HCT116 (cell line): ENCODE data around the gene PLEK2. TPM values are rescaled to one million over a fixed set of nuclear protein-coding genes. Genes with fewer than 3 reads are reported as not detected.
A peak's percentile ranks its signal among the peaks of the same experiment; 100 is the strongest.

ENCODE experiments used
- ATAC-seq: fragments of 200-7000 bp; cut with Tn5 transposase; 2 replicates; pipeline ENCODE4 v1.9.1; 2020; ENCODE audit warnings: mild to moderate bottlenecking, moderate library complexity
- BruUV-seq: library from RNA; stranded (reverse); fragments of 400-500 nt; replicated peaks from 2 replicates; lab custom pipeline; 2021; lab: Mats Ljungman, UMichigan
- CTCF ChIA-PET: fragments of 300-600 bp; sonication (Branson Sonifier 250); formaldehyde crosslinking; loops from one replicate; lab custom pipeline; 2021; ENCODE audit warnings: antibody characterized with exemption; lab: Charles Lee
- POLR2A ChIA-PET: fragments of 300-600, 350-600 bp; sonication (Branson Sonifier 250); formaldehyde crosslinking; loops from one replicate; lab custom pipeline; 2021; ENCODE audit warnings: antibody characterized with exemption; lab: Charles Lee
- RAD21 ChIA-PET, 2 experiments: fragments of 300-600 bp; sonication (Branson Sonifier 250); formaldehyde crosslinking; loops; one replicate each; lab custom pipeline; 2023; ENCODE audit warnings: low total read pairs in 2 of 2; ENCODE audit not compliant: uncharacterized antibody in 2 of 2, unreplicated experiment in 2 of 2, low non-redundant PET in 1 of 2; lab: Charles Lee
- DNase-seq: peaks from one replicate; pipeline ENCODE4 v3.0.0-alpha.2; 2010; ENCODE audit warnings: low read depth, low spot score
- H2AFZ ChIP-seq: fragments of 200-600 bp; shearing (Covaris generic), sonication (generic); 2 replicates; pipeline ENCODE4 v1.6.1; 2017; ENCODE audit warnings: low read depth, mixed run types, mixed read lengths, antibody characterized with exemption, low read length; ENCODE audit not compliant: poor library complexity, severe bottlenecking
- H3K27ac ChIP-seq: 2 replicates; pipeline ENCODE4 v1.5.1; 2012; ENCODE audit warnings: low read depth, low read length
- H3K27me3 ChIP-seq: fragments of 200-600 bp; sonication (generic); 2 replicates; pipeline ENCODE4 v1.6.1; 2016; ENCODE audit warnings: mixed run types, low read length, mixed read lengths; ENCODE audit not compliant: insufficient read depth
- H3K36me3 ChIP-seq, 2 experiments: fragments of 200-500 bp in 1 of 2; fragments of 200-600 bp in 1 of 2; sonication (Bioruptor generic) in 1 of 2; sonication (generic) in 1 of 2; 2 replicates each; pipeline versions ENCODE4 v1.5.1 to v1.6.1; 2014 to 2016; ENCODE audit warnings: low read length in 2 of 2, inconsistent platforms in 1 of 2, mixed read lengths in 1 of 2, mixed run types in 1 of 2; ENCODE audit not compliant: insufficient read depth in 2 of 2, control insufficient read depth in 1 of 2
- H3K4me1 ChIP-seq, 2 experiments: fragments of 200-600 bp in 1 of 2; sonication (generic) in 1 of 2; 2 replicates each; pipeline versions ENCODE4 v1.5.1 to v1.6.1; 2012 to 2017; ENCODE audit warnings: low read length in 2 of 2, inconsistent platforms in 1 of 2, mild to moderate bottlenecking in 1 of 2, mixed read lengths in 1 of 2, mixed run types in 1 of 2, moderate library complexity in 1 of 2; ENCODE audit not compliant: insufficient read depth in 2 of 2, control insufficient read depth in 1 of 2
- H3K4me2 ChIP-seq: fragments of 200-600 bp; sonication (generic); 2 replicates; pipeline ENCODE4 v1.6.1; 2017; ENCODE audit warnings: mixed run types, low read length, mixed read lengths
- H3K4me3 ChIP-seq, 2 experiments: fragments of 200-600 bp in 1 of 2; sonication (generic) in 1 of 2; replicated peaks in 1 of 2; 2 replicates each; pipeline ENCODE4 v1.5.1; 2011 to 2016; ENCODE audit warnings: low read length in 2 of 2, control low read depth in 1 of 2, low read depth in 1 of 2, mild to moderate bottlenecking in 1 of 2, mixed read lengths in 1 of 2, mixed run types in 1 of 2
- H3K79me2 ChIP-seq: fragments of 200-600 bp; sonication (generic); 2 replicates; pipeline ENCODE4 v1.6.1; 2017; ENCODE audit warnings: mild to moderate bottlenecking, mixed run types, low read length, moderate library complexity, mixed read lengths; ENCODE audit not compliant: insufficient read depth
- H3K9ac ChIP-seq: fragments of 200-600 bp; sonication (generic); 2 replicates; pipeline ENCODE4 v1.6.1; 2016; ENCODE audit warnings: low read length, mixed read lengths
- H3K9me2 ChIP-seq: fragments of 200-600 bp; sonication (generic), shearing (Covaris generic); 2 replicates; pipeline ENCODE4 v1.6.1; 2017; ENCODE audit warnings: mixed run types, mild to moderate bottlenecking, moderate library complexity; ENCODE audit not compliant: insufficient read depth
- H3K9me3 ChIP-seq, 2 experiments: fragments of 200-500 bp in 1 of 2; fragments of 200-600 bp in 1 of 2; sonication (Bioruptor generic) in 1 of 2; sonication (generic) in 1 of 2; 2 replicates each; pipeline ENCODE4 v1.6.1; 2014 to 2017; ENCODE audit warnings: low read length in 2 of 2, mixed read lengths in 2 of 2, inconsistent platforms in 1 of 2, low read depth in 1 of 2, mild to moderate bottlenecking in 1 of 2, mixed run types in 1 of 2, moderate library complexity in 1 of 2; ENCODE audit not compliant: control insufficient read depth in 1 of 2, insufficient read depth in 1 of 2
- H4K20me1 ChIP-seq: fragments of 200-600 bp; sonication (generic), shearing (Covaris generic); 2 replicates; pipeline ENCODE4 v1.6.1; 2017; ENCODE audit warnings: mixed run types, mild to moderate bottlenecking, moderate library complexity; ENCODE audit not compliant: insufficient read depth
- ATF3 ChIP-seq: IDR thresholded peaks from 2 replicates; pipeline ENCODE4 v1.6.1; 2012
- CBX3 ChIP-seq: IDR thresholded peaks from 2 replicates; pipeline ENCODE4 v1.6.1; 2012; ENCODE audit warnings: low read depth
- CTCF ChIP-seq, 3 experiments: fragments of 200-600 bp in 1 of 3; sonication (generic) in 1 of 3; IDR thresholded peaks in 2 of 3; conservative IDR thresholded peaks in 1 of 3; 2 replicates each; pipeline ENCODE4 v1.5.1; 2012 to 2017; ENCODE audit warnings: low read depth in 2 of 3, low read length in 2 of 3, antibody characterized with exemption in 1 of 3, borderline replicate concordance in 1 of 3, control low read depth in 1 of 3, mild to moderate bottlenecking in 1 of 3, mixed read lengths in 1 of 3, mixed run types in 1 of 3, moderate library complexity in 1 of 3; ENCODE audit not compliant: insufficient read depth in 1 of 3
- EGR1 ChIP-seq: IDR thresholded peaks from 2 replicates; pipeline ENCODE4 v1.6.1; 2012; ENCODE audit warnings: low read depth
- EZH2 ChIP-seq: fragments of 200-600 bp; sonication (generic); IDR thresholded peaks from 2 replicates; pipeline ENCODE4 v1.6.1; 2017; ENCODE audit warnings: antibody characterized with exemption, mixed run types
- FOSL1 ChIP-seq: IDR thresholded peaks from 2 replicates; pipeline ENCODE4 v1.6.1; 2012; ENCODE audit warnings: low read depth
- JUND ChIP-seq: IDR thresholded peaks from 2 replicates; pipeline ENCODE4 v1.6.1; 2012
- MAX ChIP-seq: IDR thresholded peaks from 2 replicates; pipeline ENCODE4 v1.6.1; 2012
- POLR2A ChIP-seq: IDR thresholded peaks from 2 replicates; pipeline ENCODE4 v1.7.0; 2011; ENCODE audit warnings: borderline replicate concordance; ENCODE audit not compliant: insufficient read depth, insufficient read length; ENCODE audit errors: extremely low read depth
- RAD21 ChIP-seq: IDR thresholded peaks from 2 replicates; pipeline ENCODE4 v1.6.1; 2012; ENCODE audit warnings: low read depth, mild to moderate bottlenecking
- SP1 ChIP-seq: IDR thresholded peaks from 2 replicates; pipeline ENCODE4 v1.6.1; 2012; ENCODE audit warnings: low read depth
- SRF ChIP-seq: IDR thresholded peaks from 2 replicates; pipeline ENCODE4 v1.6.1; 2012; ENCODE audit warnings: low read depth
- TCF7L2 ChIP-seq: IDR thresholded peaks from 2 replicates; pipeline ENCODE4 v1.7.0; 2011; ENCODE audit warnings: borderline replicate concordance, inconsistent platforms; ENCODE audit not compliant: insufficient read depth, insufficient read length; ENCODE audit errors: extremely low read depth
- YY1 ChIP-seq: IDR thresholded peaks from 2 replicates; pipeline ENCODE4 v1.6.1; 2011; ENCODE audit warnings: low read length, low read depth, moderate library complexity, mild to moderate bottlenecking; ENCODE audit not compliant: insufficient replicate concordance; ENCODE audit errors: extremely low read depth
- ZBTB33 ChIP-seq: IDR thresholded peaks from 2 replicates; pipeline ENCODE4 v1.6.1; 2011; ENCODE audit warnings: mild to moderate bottlenecking, low read length, moderate library complexity; ENCODE audit not compliant: insufficient replicate concordance; ENCODE audit errors: extremely low read depth
- ZFX ChIP-seq: fragments of 450-650 bp; IDR thresholded peaks from 2 replicates; pipeline ENCODE4 v1.6.1; 2017
- ZNF274 ChIP-seq: fragments of 200-500 bp; sonication (Bioruptor generic); IDR thresholded peaks from 2 replicates; pipeline ENCODE4 v1.6.1; 2014; ENCODE audit warnings: mild to moderate bottlenecking, low read depth, low read length, inconsistent platforms
- intact Hi-C: fragments of 100-400 bp; cut with micrococcal nuclease; formaldehyde crosslinking; loops from 2 replicates; pipeline ENCODE4 v1.10.0; 2022
- total RNA-seq: library from RNA; stranded (reverse); gene quantifications from one replicate; pipeline ENCODE4 v1.2.1, GENCODE V29; 2021; ENCODE audit not compliant: unreplicated experiment
- TF ChIP-seq, protein P1 (sequence below): IDR thresholded peaks from 2 replicates; pipeline ENCODE4 v1.6.1; 2012; ENCODE audit warnings: low read depth

PLEK2 gene
- total RNA-seq, 1 experiment from 2014 or later: 67.6 TPM

- CTCF ChIA-PET: interaction anchor here (0.6 to 1.4 kb wide), 38 partner anchors 8 to 1002 kb away, joined by 3 to 14 read pairs (median 4); partner anchors contain the start of genes GPHN, PIGH and RDH12
- DNase-seq (peak; percentile 99), ATAC-seq (peak; percentile 94)
- no TSS peak for BruUV-seq
- peak within 1 kb of the TSS; percentile 92 for H3K9ac ChIP-seq
- peaks cover 9 to 17% of the 10 kb centered on the region in 2 experiments; a peak in 3 of 4 replicates for H3K4me1 ChIP-seq
- no peaks in the 10 kb centered on the region for H3K9me2 ChIP-seq
- H3K79me2 ChIP-seq: peaks cover 79% of the 10 kb centered on the region
- intact Hi-C loops: no loop called here
- peak within 1 kb of the TSS; percentile 89 for H3K4me2 ChIP-seq
- no peaks in the 10 kb centered on the region for H3K27me3 ChIP-seq
- RAD21 ChIA-PET: interaction anchor here in 1 of 2 experiments (1.4 kb wide), 1 partner anchor 345 kb away, joined by 3 read pairs; no protein-coding TSS in a partner anchor
- POLR2A ChIA-PET: interaction anchor here (0.8 to 1.3 kb wide), 6 partner anchors 10 to 54 kb away, joined by 3 read pairs; partner anchors contain the start of gene PLEK2
- peaks cover 5 to 6% of the 10 kb centered on the region in 2 experiments; a peak in 2 of 4 replicates for H3K36me3 ChIP-seq
- peak within 1 kb of the TSS; percentile 74 to 93 for H3K4me3 ChIP-seq
- H3K27ac ChIP-seq: peak within 1 kb of the TSS; percentile 63
- peak within 1 kb of the TSS; percentile 95 for H2AFZ ChIP-seq
- H4K20me1 ChIP-seq: peaks cover 17% of the 10 kb centered on the region; the same call in 1 of the 2 replicates
- no peaks in the 10 kb centered on the region for H3K9me3 ChIP-seq
- TF ChIP-seq, protein P1, sequence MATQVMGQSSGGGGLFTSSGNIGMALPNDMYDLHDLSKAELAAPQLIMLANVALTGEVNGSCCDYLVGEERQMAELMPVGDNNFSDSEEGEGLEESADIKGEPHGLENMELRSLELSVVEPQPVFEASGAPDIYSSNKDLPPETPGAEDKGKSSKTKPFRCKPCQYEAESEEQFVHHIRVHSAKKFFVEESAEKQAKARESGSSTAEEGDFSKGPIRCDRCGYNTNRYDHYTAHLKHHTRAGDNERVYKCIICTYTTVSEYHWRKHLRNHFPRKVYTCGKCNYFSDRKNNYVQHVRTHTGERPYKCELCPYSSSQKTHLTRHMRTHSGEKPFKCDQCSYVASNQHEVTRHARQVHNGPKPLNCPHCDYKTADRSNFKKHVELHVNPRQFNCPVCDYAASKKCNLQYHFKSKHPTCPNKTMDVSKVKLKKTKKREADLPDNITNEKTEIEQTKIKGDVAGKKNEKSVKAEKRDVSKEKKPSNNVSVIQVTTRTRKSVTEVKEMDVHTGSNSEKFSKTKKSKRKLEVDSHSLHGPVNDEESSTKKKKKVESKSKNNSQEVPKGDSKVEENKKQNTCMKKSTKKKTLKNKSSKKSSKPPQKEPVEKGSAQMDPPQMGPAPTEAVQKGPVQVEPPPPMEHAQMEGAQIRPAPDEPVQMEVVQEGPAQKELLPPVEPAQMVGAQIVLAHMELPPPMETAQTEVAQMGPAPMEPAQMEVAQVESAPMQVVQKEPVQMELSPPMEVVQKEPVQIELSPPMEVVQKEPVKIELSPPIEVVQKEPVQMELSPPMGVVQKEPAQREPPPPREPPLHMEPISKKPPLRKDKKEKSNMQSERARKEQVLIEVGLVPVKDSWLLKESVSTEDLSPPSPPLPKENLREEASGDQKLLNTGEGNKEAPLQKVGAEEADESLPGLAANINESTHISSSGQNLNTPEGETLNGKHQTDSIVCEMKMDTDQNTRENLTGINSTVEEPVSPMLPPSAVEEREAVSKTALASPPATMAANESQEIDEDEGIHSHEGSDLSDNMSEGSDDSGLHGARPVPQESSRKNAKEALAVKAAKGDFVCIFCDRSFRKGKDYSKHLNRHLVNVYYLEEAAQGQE: no peak
- TF ChIP-seq CBX3 (peak; percentile 29; the same call in 1 of the 2 replicates), ZNF274 (no peak), JUND (no peak), ATF3 (no peak), YY1 (peak; percentile 5), MAX (peak; percentile 93), FOSL1 (no peak), ZFX (no peak), POLR2A (peak; percentile 79), CTCF (IDR thresholded peaks at IDR 0.05 in 2 of 3, conservative IDR thresholded peaks at IDR 0.05 in 1 of 3; ENCODE audit: borderline replicate concordance in 1 of 3, insufficient read depth in 1 of 3, low read depth in 2 of 3, low read length in 2 of 3) (peak; percentile 73 to 100 (median 90)), SP1 (peak; percentile 70; the same call in 1 of the 2 replicates), EGR1 (0 out of 2 replicates have a peak, but pooled peaks have one; percentile 17), ZBTB33 (no peak), TCF7L2 (peak; percentile 46), EZH2 (no peak), SRF (peak; percentile 51; the same call in 1 of the 2 replicates), RAD21 (peak; percentile 45; the same call in 1 of the 2 replicates)
Observed at GRCh38 chr14:67359775-67360469, 52.0 kb downstream of the PLEK2 start, which contains the start of the genes ATP6V1D and EIF2S1. Gene ATP6V1D (minus strand): TSS chr14:67359804. CDS start chr14:67359698, 106 bp downstream. Gene EIF2S1 (plus strand): TSS chr14:67360328. CDS start chr14:67364768, 4,440 bp downstream.
